ENCODE results near the gene NOC3L. TPM values are rescaled to one million over a fixed set of nuclear protein-coding genes. Genes with fewer than 3 reads are reported as not detected.

Gene NOC3L
- total RNA-seq, 1 experiment from 2014 or later = 39.0 TPM

GRCh38 chr10:94409021-94409657 is 46.4 kb upstream of the NOC3L start:
- no TSS peak for BruUV-seq (replicated peaks)
- Mint-ChIP-seq H3K36me3 (ENCODE audit: insufficient read depth, unreplicated experiment) (no peaks in the 10 kb centered on the region), H3K9me3 (ENCODE audit: unreplicated experiment) (no peaks in the 10 kb centered on the region), H3K27ac (ENCODE audit: low read depth, unreplicated experiment) (no peak overlapping the region), H3K4me3 (ENCODE audit: unreplicated experiment) (no peak overlapping the region), H3K27me3 (ENCODE audit: insufficient read depth, unreplicated experiment) (no peaks in the 10 kb centered on the region), H3K4me1 (ENCODE audit: insufficient read depth, unreplicated experiment) (peaks cover 6% of the 10 kb centered on the region)
- TF ChIP-seq CTCF (IDR thresholded peaks at IDR 0.05; ENCODE audit: unreplicated experiment) = no peak
- POLR2A ChIA-PET = interaction anchor here (0.6 to 3.7 kb wide), 4 partner anchors 35 to 944 kb away, joined by 3 to 20 read pairs (median 4); partner anchors contain the start of gene NOC3L
- intact Hi-C loops (cut with micrococcal nuclease) = no loop called here
- DNase-seq (ENCODE audit: unreplicated experiment) = no peak
- CTCF ChIA-PET = interaction anchor here (0.6 to 3.4 kb wide), 3 partner anchors 35 to 596 kb away, joined by 4 to 17 read pairs (median 5); no protein-coding TSS in a partner anchor

GRCh38 chr10:94407668-94408067 is 44.9 kb upstream of the NOC3L start:
- TF ChIP-seq CTCF (IDR thresholded peaks at IDR 0.05; ENCODE audit: unreplicated experiment) = no peak
- H3K36me3 Mint-ChIP-seq (ENCODE audit: insufficient read depth, unreplicated experiment) = no peaks in the 10 kb centered on the region
- DNase-seq (ENCODE audit: unreplicated experiment) = no peak
- POLR2A ChIA-PET = interaction anchor here (1.2 to 3.7 kb wide), 3 partner anchors 36 to 512 kb away, joined by 3 to 20 read pairs (median 3); partner anchors contain the start of gene NOC3L
- no peak overlapping the region for H3K4me3 Mint-ChIP-seq (ENCODE audit: unreplicated experiment)
- H3K27me3 Mint-ChIP-seq (ENCODE audit: insufficient read depth, unreplicated experiment) = no peaks in the 10 kb centered on the region
- H3K27ac Mint-ChIP-seq (ENCODE audit: low read depth, unreplicated experiment) = no peak overlapping the region
- H3K9me3 Mint-ChIP-seq (ENCODE audit: unreplicated experiment) = no peaks in the 10 kb centered on the region
- intact Hi-C loops (cut with micrococcal nuclease) = no loop called here
- no TSS peak for BruUV-seq (replicated peaks)
- CTCF ChIA-PET = interaction anchor here (0.6 to 3.4 kb wide), 7 partner anchors 11 to 1745 kb away, joined by 3 to 17 read pairs (median 4); no protein-coding TSS in a partner anchor
- peaks cover 6% of the 10 kb centered on the region for H3K4me1 Mint-ChIP-seq (ENCODE audit: insufficient read depth, unreplicated experiment)

GRCh38 chr10:94405406-94405805 is 42.7 kb upstream of the NOC3L start:
- POLR2A ChIA-PET = interaction anchor here (0.6 to 6.0 kb wide), 5 partner anchors 9 to 128 kb away, joined by 3 to 107 read pairs (median 7); partner anchors contain the start of gene NOC3L
- intact Hi-C loops (cut with micrococcal nuclease) = no loop called here
- no peak for DNase-seq (ENCODE audit: unreplicated experiment)
- BruUV-seq (replicated peaks) = no TSS peak
- TF ChIP-seq CTCF (IDR thresholded peaks at IDR 0.05; ENCODE audit: unreplicated experiment) = no peak
- peaks cover 6% of the 10 kb centered on the region for H3K4me1 Mint-ChIP-seq (ENCODE audit: insufficient read depth, unreplicated experiment)
- H3K27ac Mint-ChIP-seq (ENCODE audit: low read depth, unreplicated experiment) = peak overlapping the region; percentile 42
- CTCF ChIA-PET = interaction anchor here (1.4 to 5.1 kb wide), 2 partner anchors 39 to 43 kb away, joined by 5 to 24 read pairs; partner anchors contain the start of gene NOC3L
- H3K27me3 Mint-ChIP-seq (ENCODE audit: insufficient read depth, unreplicated experiment) = no peaks in the 10 kb centered on the region
- peak overlapping the region; percentile 88 for H3K4me3 Mint-ChIP-seq (ENCODE audit: unreplicated experiment)
- no peaks in the 10 kb centered on the region for H3K36me3 Mint-ChIP-seq (ENCODE audit: insufficient read depth, unreplicated experiment)
- no peaks in the 10 kb centered on the region for H3K9me3 Mint-ChIP-seq (ENCODE audit: unreplicated experiment)

- CTCF ChIA-PET = interaction anchor here (0.5 to 5.1 kb wide), 7 partner anchors 37 to 1561 kb away, joined by 3 to 24 read pairs (median 3); partner anchors contain the start of gene NOC3L
- TF ChIP-seq CTCF (IDR thresholded peaks at IDR 0.05; ENCODE audit: unreplicated experiment) = no peak
Observed at GRCh38 chr10:94403380-94404213, 40.9 kb upstream of the NOC3L start.

More at GRCh38 chr10:94403380-94404213, 40.9 kb upstream of the NOC3L start:
- POLR2A ChIA-PET = interaction anchor here (0.7 to 6.0 kb wide), 18 partner anchors 11 to 1071 kb away, joined by 3 to 107 read pairs (median 4); partner anchors contain the start of genes FRA10AC1 and NOC3L
- H3K27me3 Mint-ChIP-seq (ENCODE audit: insufficient read depth, unreplicated experiment) = no peaks in the 10 kb centered on the region
- peak overlapping the region; percentile 73 for H3K27ac Mint-ChIP-seq (ENCODE audit: low read depth, unreplicated experiment)
- peak overlapping the region; percentile 88 for H3K4me3 Mint-ChIP-seq (ENCODE audit: unreplicated experiment)
- peak; percentile 79 for DNase-seq (ENCODE audit: unreplicated experiment)
- H3K4me1 Mint-ChIP-seq (ENCODE audit: insufficient read depth, unreplicated experiment) = peaks cover 6% of the 10 kb centered on the region
- H3K9me3 Mint-ChIP-seq (ENCODE audit: unreplicated experiment) = no peaks in the 10 kb centered on the region
- no TSS peak for BruUV-seq (replicated peaks)
- no peaks in the 10 kb centered on the region for H3K36me3 Mint-ChIP-seq (ENCODE audit: insufficient read depth, unreplicated experiment)
- intact Hi-C loops (cut with micrococcal nuclease) = loop anchor here (5.0 kb wide), 1 partner anchor 39 kb away; no protein-coding TSS in a partner anchor
